Stimulated activated memory B cell treated with anti-CD40 and anti-IgM and Interleukin-4, amounts not matched to agents 10 μg/mL and 1 μg/mL and 100 μg/mL, for 72 hours (primary cell): ENCODE results near the gene CCK.
"Not testable (repeated sequence)": the region's sequence is repeated elsewhere in the genome, so short reads cannot be mapped to it uniquely, and the experiment has no call there.

Experiments
- ATAC-seq: fragments of 150-1000 bp; cut with Tn5 transposase; 2 replicates; pipeline ENCODE4 v1.10.0; 2021
- H3K27ac Mint-ChIP-seq: one replicate; pipeline ENCODE4 v1.8.0; 2022; ENCODE audit warnings: mild to moderate bottlenecking, mixed read lengths
- H3K27me3 Mint-ChIP-seq: one replicate; pipeline ENCODE4 v1.8.0; 2022; ENCODE audit warnings: mixed read lengths
- H3K36me3 Mint-ChIP-seq: one replicate; pipeline ENCODE4 v1.8.0; 2022; ENCODE audit warnings: mixed read lengths
- H3K4me1 Mint-ChIP-seq: one replicate; pipeline ENCODE4 v1.8.0; 2022; ENCODE audit warnings: mixed read lengths
- H3K4me3 Mint-ChIP-seq: one replicate; pipeline ENCODE4 v1.8.0; 2022; ENCODE audit warnings: mild to moderate bottlenecking, moderate library complexity, mixed read lengths
- H3K9me3 Mint-ChIP-seq: one replicate; pipeline ENCODE4 v1.8.0; 2022; ENCODE audit warnings: mixed read lengths

The CCK gene, protein sequence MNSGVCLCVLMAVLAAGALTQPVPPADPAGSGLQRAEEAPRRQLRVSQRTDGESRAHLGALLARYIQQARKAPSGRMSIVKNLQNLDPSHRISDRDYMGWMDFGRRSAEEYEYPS

GRCh38 chr3:42266085-42266484 is at the start of gene CCK:
Gene CCK (minus strand): TSS chr3:42266185. CDS start chr3:42263630, 2,555 bp downstream.
- Mint-ChIP-seq H3K36me3 (no peaks in the 10 kb centered on the region), H3K27ac (no peak within 1 kb of the TSS), H3K9me3 (peaks cover 3% of the 10 kb centered on the region), H3K27me3 (peaks cover 95% of the 10 kb centered on the region), H3K4me3 (no peak within 1 kb of the TSS), H3K4me1 (peaks cover 11% of the 10 kb centered on the region)
- ATAC-seq: no peak

- H3K4me1 Mint-ChIP-seq: no peaks in the 10 kb centered on the region
- no peak overlapping the region for H3K27ac Mint-ChIP-seq
- peaks cover 4% of the 10 kb centered on the region for H3K27me3 Mint-ChIP-seq
- H3K9me3 Mint-ChIP-seq: peaks cover 15% of the 10 kb centered on the region
- no peak for ATAC-seq
- H3K36me3 Mint-ChIP-seq: peaks cover 5% of the 10 kb centered on the region
- no peak overlapping the region for H3K4me3 Mint-ChIP-seq
Measured at GRCh38 chr3:42314411-42314810, 48.4 kb upstream of the CCK start.

GRCh38 chr3:42308651-42309050 is 42.7 kb upstream of the CCK start:
- Mint-ChIP-seq H3K27me3 (no peaks in the 10 kb centered on the region), H3K4me1 (peaks cover 12% of the 10 kb centered on the region), H3K27ac (no peak overlapping the region), H3K36me3 (no peaks in the 10 kb centered on the region), H3K4me3 (no peak overlapping the region), H3K9me3 (peaks cover 7% of the 10 kb centered on the region)
- no peak for ATAC-seq

DNA sequence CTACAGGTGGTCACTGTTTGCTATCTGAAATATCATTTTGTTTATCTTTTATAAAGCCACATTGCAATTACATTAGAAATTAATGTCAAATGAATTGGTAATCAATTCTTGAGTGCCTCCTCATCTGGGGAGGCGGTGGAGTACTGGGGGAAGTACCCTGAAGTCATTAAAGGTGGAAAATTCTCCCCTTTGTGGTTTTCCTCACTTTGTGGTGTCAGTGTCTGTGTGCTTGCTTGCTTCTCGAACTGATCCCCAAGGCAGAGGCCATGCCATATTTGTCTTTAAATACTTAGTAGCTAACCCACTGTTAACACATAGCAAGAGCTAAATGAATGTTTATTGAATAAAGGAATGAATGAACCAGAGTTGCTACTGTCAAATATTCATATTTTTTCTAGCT is 40.5 kb upstream of the CCK start:
- Mint-ChIP-seq H3K4me3 (no peak overlapping the region), H3K4me1 (peaks cover 29% of the 10 kb centered on the region), H3K27me3 (no peaks in the 10 kb centered on the region), H3K9me3 (peaks cover 3% of the 10 kb centered on the region), H3K36me3 (no peaks in the 10 kb centered on the region), H3K27ac (no peak overlapping the region)
- peak; percentile 75 for ATAC-seq

DNA sequence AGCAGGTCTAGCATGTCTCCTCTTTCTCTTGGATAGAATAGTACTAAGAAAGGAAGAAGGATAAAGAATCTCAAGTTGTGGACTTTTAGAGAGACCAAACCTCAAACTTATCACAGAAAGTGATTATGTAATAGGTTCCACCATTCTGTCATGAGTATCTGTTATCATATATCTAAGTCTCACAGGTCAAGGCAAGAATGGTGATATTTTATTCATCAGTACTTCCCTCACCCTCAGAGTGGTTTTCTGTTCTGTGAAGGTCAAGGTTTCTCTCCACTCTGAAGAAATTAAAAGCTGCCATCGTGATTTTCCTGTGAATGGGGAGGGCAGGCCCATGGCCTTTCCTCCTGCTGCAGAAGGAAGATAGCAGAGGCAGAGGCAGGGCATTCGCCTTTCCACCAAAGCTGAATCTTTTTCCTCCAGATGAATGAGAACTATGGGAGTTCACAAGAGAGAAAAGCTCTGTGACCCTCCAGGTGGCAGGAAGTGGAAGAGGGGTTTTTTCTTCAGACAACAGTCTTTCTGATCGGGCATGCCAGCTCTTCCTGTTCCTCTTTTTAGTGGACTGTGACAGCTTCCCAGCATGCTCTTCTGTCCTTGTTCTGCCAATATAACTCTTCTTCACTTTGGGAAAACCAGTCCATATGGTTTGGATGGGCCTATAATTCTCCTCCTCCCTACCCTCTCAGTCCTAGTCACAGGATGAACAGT is 37.1 kb upstream of the CCK start:
- peak; percentile 83 for ATAC-seq
- no peak overlapping the region for H3K4me3 Mint-ChIP-seq
- no peaks in the 10 kb centered on the region for H3K36me3 Mint-ChIP-seq
- H3K27ac Mint-ChIP-seq: peak overlapping the region; percentile 79
- no peaks in the 10 kb centered on the region for H3K27me3 Mint-ChIP-seq
- H3K9me3 Mint-ChIP-seq: peaks cover 4% of the 10 kb centered on the region
- peaks cover 29% of the 10 kb centered on the region for H3K4me1 Mint-ChIP-seq

- peak overlapping the region; percentile 79 for H3K27ac Mint-ChIP-seq
- H3K4me3 Mint-ChIP-seq: no peak overlapping the region
Measured at GRCh38 chr3:42301446-42302175, 35.6 kb upstream of the CCK start.

DNA sequence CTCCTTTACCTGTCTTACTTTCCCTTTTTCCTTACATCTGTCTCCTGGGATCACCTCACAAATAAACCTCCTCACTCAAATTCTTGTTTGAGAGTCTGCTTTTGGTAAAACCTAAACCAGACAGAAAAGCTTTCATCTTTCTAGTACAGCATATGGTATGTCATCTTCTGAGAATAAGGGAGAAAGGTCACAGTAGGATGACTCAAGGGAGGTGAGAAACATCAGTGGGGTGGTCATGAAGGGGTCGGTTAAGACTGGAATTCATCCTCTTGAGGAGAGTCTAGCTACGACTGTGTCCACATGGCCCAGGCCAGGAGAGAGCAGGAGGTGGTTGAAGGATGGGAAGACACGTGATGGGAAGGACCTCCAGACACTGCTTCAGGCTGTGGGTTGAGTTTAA is 34.8 kb upstream of the CCK start:
- no peak for ATAC-seq
- peaks cover 3% of the 10 kb centered on the region for H3K9me3 Mint-ChIP-seq
- H3K4me3 Mint-ChIP-seq: no peak overlapping the region
- H3K36me3 Mint-ChIP-seq: no peaks in the 10 kb centered on the region
- H3K27ac Mint-ChIP-seq: peak overlapping the region; percentile 0
- peaks cover under 1% of the 10 kb centered on the region for H3K27me3 Mint-ChIP-seq
- peaks cover 22% of the 10 kb centered on the region for H3K4me1 Mint-ChIP-seq

More at GRCh38 chr3:42301446-42302175, 35.6 kb upstream of the CCK start:
- no peaks in the 10 kb centered on the region for H3K27me3 Mint-ChIP-seq
- no peaks in the 10 kb centered on the region for H3K36me3 Mint-ChIP-seq
- peaks cover 3% of the 10 kb centered on the region for H3K9me3 Mint-ChIP-seq
- H3K4me1 Mint-ChIP-seq: peaks cover 29% of the 10 kb centered on the region
- ATAC-seq: no peak

DNA sequence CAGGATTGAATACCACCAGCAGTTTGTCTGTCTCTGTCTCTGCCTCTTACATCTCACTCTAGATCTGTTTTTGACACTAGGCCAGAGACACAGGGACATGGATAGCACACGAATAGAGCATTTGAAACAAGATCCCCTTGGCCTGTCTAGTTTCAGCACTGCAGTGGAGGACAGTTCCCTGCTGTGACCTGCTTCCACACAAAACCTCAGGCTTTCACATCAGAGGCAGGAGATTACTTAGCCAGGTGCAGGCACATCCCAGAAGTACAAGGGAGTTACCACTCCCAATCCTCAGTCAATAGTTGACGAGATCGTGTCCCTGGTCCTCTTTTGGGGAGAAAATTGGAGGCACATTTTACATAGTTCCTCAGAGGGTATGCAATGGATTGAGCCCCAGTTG is 34.0 kb upstream of the CCK start:
- H3K9me3 Mint-ChIP-seq: peaks cover 3% of the 10 kb centered on the region
- no peak overlapping the region for H3K27ac Mint-ChIP-seq
- peaks cover 4% of the 10 kb centered on the region for H3K36me3 Mint-ChIP-seq
- H3K27me3 Mint-ChIP-seq: peaks cover 8% of the 10 kb centered on the region
- H3K4me3 Mint-ChIP-seq: no peak overlapping the region
- peaks cover 22% of the 10 kb centered on the region for H3K4me1 Mint-ChIP-seq
- ATAC-seq: no peak

DNA sequence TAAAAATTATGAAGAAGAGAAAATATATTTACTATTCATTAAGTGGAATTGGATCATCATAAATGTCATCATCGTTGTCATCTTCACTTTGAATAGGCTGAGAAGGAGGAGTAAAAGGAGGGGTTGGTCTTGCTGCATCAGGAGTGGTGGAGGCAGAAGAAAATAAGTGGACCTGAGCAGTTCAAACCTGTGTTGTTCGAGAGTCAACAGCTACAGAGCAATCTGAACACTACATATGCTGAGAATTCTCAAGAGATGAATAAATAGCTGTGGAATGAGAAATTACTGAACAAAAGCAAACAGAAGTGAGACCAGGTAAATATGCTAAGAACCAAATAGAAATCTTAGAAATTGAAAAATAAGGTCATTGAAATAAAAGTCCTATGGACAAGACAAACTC is 32.3 kb upstream of the CCK start:
- Mint-ChIP-seq H3K27ac (no peak overlapping the region), H3K27me3 (peaks cover 16% of the 10 kb centered on the region), H3K4me3 (no peak overlapping the region), H3K4me1 (peaks cover 12% of the 10 kb centered on the region), H3K9me3 (peaks cover 10% of the 10 kb centered on the region), H3K36me3 (peaks cover 9% of the 10 kb centered on the region)
- no peak for ATAC-seq

DNA sequence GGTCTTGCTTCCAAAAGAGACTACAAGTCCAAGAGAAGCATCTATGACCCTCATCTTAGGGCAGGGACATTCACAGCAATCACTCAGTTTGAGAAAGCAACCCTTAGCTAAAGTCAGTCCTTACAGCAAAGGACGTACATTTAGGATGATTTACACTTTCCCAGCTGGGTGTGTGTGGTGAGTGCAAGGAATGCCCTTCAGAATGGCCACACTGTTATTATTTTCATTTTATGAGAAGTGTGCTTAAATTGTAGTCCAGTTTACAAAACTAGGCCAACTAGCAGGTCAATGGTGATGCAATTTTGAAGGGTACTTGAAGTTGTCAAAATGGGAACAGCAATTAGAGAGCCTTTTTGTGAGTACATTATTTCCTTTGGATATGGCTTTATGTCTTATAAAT is 26.0 kb upstream of the CCK start:
- H3K27me3 Mint-ChIP-seq: peaks cover 33% of the 10 kb centered on the region
- no peak for ATAC-seq
- peaks cover 6% of the 10 kb centered on the region for H3K9me3 Mint-ChIP-seq
- no peak overlapping the region for H3K4me3 Mint-ChIP-seq
- H3K36me3 Mint-ChIP-seq: peaks cover 9% of the 10 kb centered on the region
- H3K27ac Mint-ChIP-seq: no peak overlapping the region
- H3K4me1 Mint-ChIP-seq: peaks cover 5% of the 10 kb centered on the region

DNA sequence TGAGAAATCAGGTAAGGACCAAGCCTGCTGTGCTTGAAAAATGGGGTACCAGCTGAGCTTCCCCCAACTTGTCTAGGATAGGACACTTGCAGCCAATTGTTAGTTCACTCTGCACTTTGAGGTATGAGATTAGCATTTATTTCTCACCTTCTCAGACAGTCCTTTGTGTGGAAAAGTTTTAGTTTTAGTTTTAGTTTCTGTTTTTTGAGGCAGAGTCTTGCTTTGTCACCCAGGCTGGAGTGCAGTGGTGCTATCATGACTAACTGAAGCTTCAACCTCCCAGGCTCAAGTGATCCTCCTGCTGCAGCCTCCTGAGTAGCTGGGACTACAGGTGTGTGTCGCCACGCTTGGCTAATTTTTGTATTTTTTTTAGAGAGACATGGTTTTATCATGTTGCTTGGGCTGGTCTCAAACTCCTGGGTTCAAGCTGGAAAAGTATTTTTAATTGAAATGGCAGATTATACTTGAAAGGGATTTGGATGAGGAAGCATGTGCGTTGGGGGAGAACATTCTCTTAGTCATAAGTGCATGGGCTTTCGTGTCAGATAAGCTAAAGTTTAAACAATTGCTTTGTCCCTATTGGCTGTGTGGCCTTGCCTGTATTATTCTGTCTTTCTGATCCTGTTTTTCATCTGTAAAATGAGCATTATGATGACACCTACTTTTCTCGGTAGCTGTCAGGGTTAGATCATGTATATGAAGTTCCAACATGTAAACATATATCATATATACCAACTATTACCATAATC is 25.2 kb upstream of the CCK start:
- ATAC-seq: no peak
- Mint-ChIP-seq H3K27me3 (peaks cover 40% of the 10 kb centered on the region), H3K4me1 (peaks cover 5% of the 10 kb centered on the region), H3K9me3 (peaks cover 6% of the 10 kb centered on the region), H3K4me3 (no peak overlapping the region), H3K36me3 (peaks cover 9% of the 10 kb centered on the region), H3K27ac (no peak overlapping the region)

GRCh38 chr3:42289026-42289425 is 23.0 kb upstream of the CCK start:
- Mint-ChIP-seq H3K27me3 (peaks cover 24% of the 10 kb centered on the region), H3K4me3 (no peak overlapping the region), H3K4me1 (peaks cover 5% of the 10 kb centered on the region), H3K27ac (no peak overlapping the region), H3K36me3 (no peaks in the 10 kb centered on the region), H3K9me3 (peaks cover 2% of the 10 kb centered on the region)
- ATAC-seq: no peak

DNA sequence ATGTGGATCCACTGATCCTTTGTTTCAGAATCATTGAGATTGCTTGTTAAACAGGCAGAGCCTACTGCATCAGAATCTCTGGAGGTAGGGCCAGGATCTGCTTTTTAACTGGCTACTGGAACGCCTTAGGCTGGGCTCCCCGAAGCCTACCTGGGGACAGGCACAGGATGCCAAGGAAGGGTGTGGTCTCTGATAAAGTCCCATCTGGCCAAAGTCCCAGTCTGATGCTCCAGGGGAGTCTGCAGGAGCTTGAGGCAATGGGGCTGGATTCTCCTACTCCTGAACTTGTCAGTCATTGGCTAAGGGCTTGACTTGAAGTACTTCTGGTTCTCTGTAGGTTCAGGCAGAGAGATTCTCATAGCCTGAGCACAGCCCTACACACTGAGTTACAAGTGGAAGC is 22.4 kb upstream of the CCK start:
- Mint-ChIP-seq H3K4me3 (no peak overlapping the region), H3K27ac (no peak overlapping the region), H3K36me3 (no peaks in the 10 kb centered on the region), H3K27me3 (peaks cover 24% of the 10 kb centered on the region), H3K9me3 (peaks cover 2% of the 10 kb centered on the region), H3K4me1 (peaks cover 5% of the 10 kb centered on the region)
- ATAC-seq: no peak

GRCh38 chr3:42287423-42287822 is 21.4 kb upstream of the CCK start:
- H3K27me3 Mint-ChIP-seq: peaks cover 24% of the 10 kb centered on the region
- H3K4me3 Mint-ChIP-seq, H3K27ac Mint-ChIP-seq, ATAC-seq, H3K9me3 Mint-ChIP-seq, H3K36me3 Mint-ChIP-seq, H3K4me1 Mint-ChIP-seq: not testable (repeated sequence)

GRCh38 chr3:42277676-42278075 is 11.7 kb upstream of the CCK start:
- Mint-ChIP-seq H3K4me3 (no peak overlapping the region), H3K36me3 (peaks cover 6% of the 10 kb centered on the region), H3K27ac (no peak overlapping the region), H3K4me1 (no peaks in the 10 kb centered on the region), H3K9me3 (peaks cover 15% of the 10 kb centered on the region), H3K27me3 (no peaks in the 10 kb centered on the region)
- no peak for ATAC-seq
